ENCODE results near the gene SSRP1.

Gene SSRP1

DNA sequence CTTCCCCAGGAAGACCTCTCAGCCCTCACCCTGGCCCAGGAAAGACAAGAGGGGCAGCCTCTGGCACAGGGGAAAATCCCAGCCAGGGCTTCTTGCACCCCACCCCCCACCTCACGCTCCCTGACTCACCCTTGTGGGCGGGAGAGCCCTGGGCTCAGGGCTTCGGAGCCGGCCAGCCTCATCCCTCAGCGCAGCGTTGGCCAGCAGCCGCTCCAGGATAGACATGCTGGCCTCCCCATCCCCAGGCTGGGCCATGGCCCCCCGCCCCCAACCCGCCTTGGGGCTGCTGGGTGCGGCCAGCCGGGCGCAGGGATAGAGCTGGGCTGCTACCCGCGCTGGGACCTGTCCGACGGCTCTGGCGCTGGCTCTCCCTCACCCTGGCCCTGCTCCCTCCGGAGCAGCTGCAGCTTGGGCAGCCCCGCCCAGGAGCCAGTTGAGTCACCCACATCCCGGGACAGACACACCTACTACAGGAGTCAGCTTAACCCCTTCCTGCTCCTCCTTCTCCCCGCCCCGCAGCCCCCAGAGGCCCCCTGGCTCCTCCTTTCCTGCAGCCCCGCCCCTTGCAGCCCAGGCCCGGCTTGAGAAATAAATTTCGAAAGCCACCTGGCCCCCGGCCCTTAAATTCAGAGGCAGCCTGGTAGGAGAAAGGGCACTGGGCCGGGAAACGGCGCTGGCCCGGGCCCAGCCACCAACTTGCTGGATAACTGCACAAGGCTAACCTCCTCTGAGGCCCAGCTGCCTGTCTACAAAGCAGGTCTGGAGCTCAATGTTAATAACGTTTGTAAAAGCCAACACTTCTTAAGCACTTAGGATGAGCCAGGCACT is 24.4 kb downstream of the SSRP1 start (continued):
- no peak for TF ChIP-seq ZNF175 (tag by site-specific recombination; IDR thresholded peaks at IDR 0.05)
- no peak for TF ChIP-seq FEZF1 (tag by site-specific recombination; IDR thresholded peaks at IDR 0.05)
- no peak for TF ChIP-seq HOXC10 (CRISPR knock-in tag; IDR thresholded peaks at IDR 0.05)
- no peak for TF ChIP-seq ZNF292 (tag by site-specific recombination; IDR thresholded peaks at IDR 0.05; ENCODE audit: borderline replicate concordance, low read depth)
- no peak for TF ChIP-seq ZNF202 (tag by site-specific recombination; IDR thresholded peaks at IDR 0.05; ENCODE audit: borderline replicate concordance)
- TF ChIP-seq ZNF350 (tag by site-specific recombination; IDR thresholded peaks at IDR 0.05): no peak
- TF ChIP-seq, protein P1, sequence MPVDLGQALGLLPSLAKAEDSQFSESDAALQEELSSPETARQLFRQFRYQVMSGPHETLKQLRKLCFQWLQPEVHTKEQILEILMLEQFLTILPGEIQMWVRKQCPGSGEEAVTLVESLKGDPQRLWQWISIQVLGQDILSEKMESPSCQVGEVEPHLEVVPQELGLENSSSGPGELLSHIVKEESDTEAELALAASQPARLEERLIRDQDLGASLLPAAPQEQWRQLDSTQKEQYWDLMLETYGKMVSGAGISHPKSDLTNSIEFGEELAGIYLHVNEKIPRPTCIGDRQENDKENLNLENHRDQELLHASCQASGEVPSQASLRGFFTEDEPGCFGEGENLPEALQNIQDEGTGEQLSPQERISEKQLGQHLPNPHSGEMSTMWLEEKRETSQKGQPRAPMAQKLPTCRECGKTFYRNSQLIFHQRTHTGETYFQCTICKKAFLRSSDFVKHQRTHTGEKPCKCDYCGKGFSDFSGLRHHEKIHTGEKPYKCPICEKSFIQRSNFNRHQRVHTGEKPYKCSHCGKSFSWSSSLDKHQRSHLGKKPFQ (tag by site-specific recombination; IDR thresholded peaks at IDR 0.05): no peak
- no peak for TF ChIP-seq ZSCAN30 (tag by site-specific recombination; IDR thresholded peaks at IDR 0.05)
- no peak for TF ChIP-seq ZBTB1 (tag by site-specific recombination; IDR thresholded peaks at IDR 0.05)
- no peak for TF ChIP-seq ZNF626 (tag by site-specific recombination; IDR thresholded peaks at IDR 0.05)
- TF ChIP-seq, protein P2, sequence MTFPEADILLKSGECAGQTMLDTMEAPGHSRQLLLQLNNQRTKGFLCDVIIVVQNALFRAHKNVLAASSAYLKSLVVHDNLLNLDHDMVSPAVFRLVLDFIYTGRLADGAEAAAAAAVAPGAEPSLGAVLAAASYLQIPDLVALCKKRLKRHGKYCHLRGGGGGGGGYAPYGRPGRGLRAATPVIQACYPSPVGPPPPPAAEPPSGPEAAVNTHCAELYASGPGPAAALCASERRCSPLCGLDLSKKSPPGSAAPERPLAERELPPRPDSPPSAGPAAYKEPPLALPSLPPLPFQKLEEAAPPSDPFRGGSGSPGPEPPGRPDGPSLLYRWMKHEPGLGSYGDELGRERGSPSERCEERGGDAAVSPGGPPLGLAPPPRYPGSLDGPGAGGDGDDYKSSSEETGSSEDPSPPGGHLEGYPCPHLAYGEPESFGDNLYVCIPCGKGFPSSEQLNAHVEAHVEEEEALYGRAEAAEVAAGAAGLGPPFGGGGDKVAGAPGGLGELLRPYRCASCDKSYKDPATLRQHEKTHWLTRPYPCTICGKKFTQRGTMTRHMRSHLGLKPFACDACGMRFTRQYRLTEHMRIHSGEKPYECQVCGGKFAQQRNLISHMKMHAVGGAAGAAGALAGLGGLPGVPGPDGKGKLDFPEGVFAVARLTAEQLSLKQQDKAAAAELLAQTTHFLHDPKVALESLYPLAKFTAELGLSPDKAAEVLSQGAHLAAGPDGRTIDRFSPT (tag by site-specific recombination; IDR thresholded peaks at IDR 0.05): peak; percentile 14; the same call in 1 of the 2 replicates
- TF ChIP-seq ZNF830 (tag by site-specific recombination; IDR thresholded peaks at IDR 0.05; ENCODE audit: low read depth): no peak
- no peak for TF ChIP-seq SETDB1 (IDR thresholded peaks at IDR 0.05; ENCODE audit: insufficient read length, low read length)
- TF ChIP-seq RBAK (tag by site-specific recombination; IDR thresholded peaks at IDR 0.05): no peak
- no peak for TF ChIP-seq ZNF654 (tag by site-specific recombination; IDR thresholded peaks at IDR 0.05; ENCODE audit: low read depth)
- peak; percentile 78 for TF ChIP-seq SP3 (tag by site-specific recombination; IDR thresholded peaks at IDR 0.05)
- no peak for TF ChIP-seq ZNF701 (tag by site-specific recombination; IDR thresholded peaks at IDR 0.05)
- no peak for TF ChIP-seq YY1 (tag by site-specific recombination; IDR thresholded peaks at IDR 0.05)
- TF ChIP-seq BCL11B (tag by site-specific recombination; IDR thresholded peaks at IDR 0.05; ENCODE audit: low read depth): no peak
- TF ChIP-seq ZNF585B (tag by site-specific recombination; IDR thresholded peaks at IDR 0.05): no peak
- TF ChIP-seq, protein P3, sequence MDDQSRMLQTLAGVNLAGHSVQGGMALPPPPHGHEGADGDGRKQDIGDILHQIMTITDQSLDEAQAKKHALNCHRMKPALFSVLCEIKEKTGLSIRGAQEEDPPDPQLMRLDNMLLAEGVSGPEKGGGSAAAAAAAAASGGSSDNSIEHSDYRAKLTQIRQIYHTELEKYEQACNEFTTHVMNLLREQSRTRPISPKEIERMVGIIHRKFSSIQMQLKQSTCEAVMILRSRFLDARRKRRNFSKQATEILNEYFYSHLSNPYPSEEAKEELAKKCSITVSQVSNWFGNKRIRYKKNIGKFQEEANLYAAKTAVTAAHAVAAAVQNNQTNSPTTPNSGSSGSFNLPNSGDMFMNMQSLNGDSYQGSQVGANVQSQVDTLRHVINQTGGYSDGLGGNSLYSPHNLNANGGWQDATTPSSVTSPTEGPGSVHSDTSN (CRISPR knock-in tag; IDR thresholded peaks at IDR 0.05): no peak
- no peak for TF ChIP-seq ZNF148 (tag by site-specific recombination; IDR thresholded peaks at IDR 0.05; ENCODE audit: borderline replicate concordance)
- TF ChIP-seq, protein P4, sequence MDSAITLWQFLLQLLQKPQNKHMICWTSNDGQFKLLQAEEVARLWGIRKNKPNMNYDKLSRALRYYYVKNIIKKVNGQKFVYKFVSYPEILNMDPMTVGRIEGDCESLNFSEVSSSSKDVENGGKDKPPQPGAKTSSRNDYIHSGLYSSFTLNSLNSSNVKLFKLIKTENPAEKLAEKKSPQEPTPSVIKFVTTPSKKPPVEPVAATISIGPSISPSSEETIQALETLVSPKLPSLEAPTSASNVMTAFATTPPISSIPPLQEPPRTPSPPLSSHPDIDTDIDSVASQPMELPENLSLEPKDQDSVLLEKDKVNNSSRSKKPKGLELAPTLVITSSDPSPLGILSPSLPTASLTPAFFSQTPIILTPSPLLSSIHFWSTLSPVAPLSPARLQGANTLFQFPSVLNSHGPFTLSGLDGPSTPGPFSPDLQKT (IDR thresholded peaks at IDR 0.05; ENCODE audit: borderline replicate concordance, low read depth, low read length): no peak
- TF ChIP-seq HOXD13 (CRISPR knock-in tag; IDR thresholded peaks at IDR 0.05; ENCODE audit: borderline replicate concordance): no peak
- TF ChIP-seq ZNF600 (tag by site-specific recombination; IDR thresholded peaks at IDR 0.05): peak; percentile 81
- TF ChIP-seq, protein P5, sequence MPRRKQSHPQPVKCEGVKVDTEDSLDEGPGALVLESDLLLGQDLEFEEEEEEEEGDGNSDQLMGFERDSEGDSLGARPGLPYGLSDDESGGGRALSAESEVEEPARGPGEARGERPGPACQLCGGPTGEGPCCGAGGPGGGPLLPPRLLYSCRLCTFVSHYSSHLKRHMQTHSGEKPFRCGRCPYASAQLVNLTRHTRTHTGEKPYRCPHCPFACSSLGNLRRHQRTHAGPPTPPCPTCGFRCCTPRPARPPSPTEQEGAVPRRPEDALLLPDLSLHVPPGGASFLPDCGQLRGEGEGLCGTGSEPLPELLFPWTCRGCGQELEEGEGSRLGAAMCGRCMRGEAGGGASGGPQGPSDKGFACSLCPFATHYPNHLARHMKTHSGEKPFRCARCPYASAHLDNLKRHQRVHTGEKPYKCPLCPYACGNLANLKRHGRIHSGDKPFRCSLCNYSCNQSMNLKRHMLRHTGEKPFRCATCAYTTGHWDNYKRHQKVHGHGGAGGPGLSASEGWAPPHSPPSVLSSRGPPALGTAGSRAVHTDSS (tag by site-specific recombination; IDR thresholded peaks at IDR 0.05): no peak
- no peak for TF ChIP-seq ZNF324 (tag by site-specific recombination; IDR thresholded peaks at IDR 0.05)

All from HEK293 (cell line).